ENCODE results near the gene VGLL3. TPM values are rescaled to one million over a fixed set of nuclear protein-coding genes. Genes with fewer than 3 reads are reported as not detected.

VGLL3 gene
- total RNA-seq, 1 experiment from 2014 or later: 0.10 TPM

- CTCF ChIA-PET: no interaction called here
- no peak for TF ChIP-seq YY1 (IDR thresholded peaks at IDR 0.05; ENCODE audit: extremely low read depth, insufficient replicate concordance, low read depth, low read length)
- no peak for TF ChIP-seq CTCF (IDR thresholded peaks at IDR 0.05 in 2 of 3, conservative IDR thresholded peaks at IDR 0.05 in 1 of 3; ENCODE audit: borderline replicate concordance in 1 of 3, insufficient read depth in 1 of 3, low read depth in 2 of 3, low read length in 2 of 3)
- TF ChIP-seq ELF1 (IDR thresholded peaks at IDR 0.05; ENCODE audit: borderline replicate concordance, low read depth): no peak
- TF ChIP-seq SRF (IDR thresholded peaks at IDR 0.05; ENCODE audit: low read depth): no peak
- no peak for TF ChIP-seq FOSL1 (IDR thresholded peaks at IDR 0.05; ENCODE audit: low read depth)
- TF ChIP-seq MAX (IDR thresholded peaks at IDR 0.05): no peak
- TF ChIP-seq EZH2phosphoT487 (IDR thresholded peaks at IDR 0.05; ENCODE audit: borderline replicate concordance): no peak
- Histone ChIP-seq H3K27ac (ENCODE audit: low read depth, low read length) (no peak overlapping the region), H4K20me1 (ENCODE audit: insufficient read depth) (no peaks in the 10 kb centered on the region), H3K4me2 (ENCODE audit: low read length) (no peak overlapping the region), H3K9me3 (ENCODE audit: control insufficient read depth in 1 of 2, insufficient read depth in 1 of 2, low read depth in 1 of 2, low read length in 2 of 2) (no peaks in the 10 kb centered on the region), H2AFZ (ENCODE audit: low read depth, low read length, poor library complexity, severe bottlenecking) (no peak overlapping the region), H3K4me3 (replicated peaks in 1 of 2; ENCODE audit: low read depth in 1 of 2, low read length in 2 of 2) (no peak overlapping the region), H3K36me3 (ENCODE audit: control insufficient read depth in 1 of 2, insufficient read depth in 2 of 2, low read length in 2 of 2) (no peaks in the 10 kb centered on the region), H3K4me1 (ENCODE audit: control insufficient read depth in 1 of 2, insufficient read depth in 2 of 2, low read length in 2 of 2) (peaks cover 0 to 3% of the 10 kb centered on the region in 2 experiments; a peak in 1 of 4 replicates), H3K79me2 (ENCODE audit: insufficient read depth, low read length) (no peaks in the 10 kb centered on the region), H3K9me2 (ENCODE audit: insufficient read depth) (no peaks in the 10 kb centered on the region), H3K27me3 (ENCODE audit: insufficient read depth, low read length) (no peaks in the 10 kb centered on the region), H3K9ac (ENCODE audit: low read length) (no peak overlapping the region)
- intact Hi-C loops (cut with micrococcal nuclease): no loop called here
- DNase-seq (ENCODE audit: low read depth, low spot score) (no peak), ATAC-seq (no peak)
- POLR2A ChIA-PET: no interaction called here
- RAD21 ChIA-PET (ENCODE audit: low non-redundant PET in 1 of 2, low total read pairs in 2 of 2, uncharacterized antibody in 2 of 2, unreplicated experiment in 2 of 2): no interaction called here
- BruUV-seq (replicated peaks): no TSS peak
Observed at GRCh38 chr3:86923071-86923491, 67.9 kb downstream of the VGLL3 start.
